Mammary epithelial cell (primary cell): Measurements from ENCODE around the gene TUBGCP6.

Source experiments
- EZH2 ChIP-seq: IDR thresholded peaks from 2 replicates; pipeline ENCODE4 v1.6.1; 2012; ENCODE audit warnings: low read length, inconsistent platforms, borderline replicate concordance
- TF ChIP-seq, protein P1 (sequence below), 2 donors: IDR thresholded peaks in 1 of 2; conservative IDR thresholded peaks in 1 of 2; 2 replicates each; pipeline ENCODE4 v1.5.1; 2011 to 2012; ENCODE audit warnings: inconsistent platforms in 2 of 2, low read length in 2 of 2, mild to moderate bottlenecking in 2 of 2, control low read depth in 1 of 2, low read depth in 1 of 2; ENCODE audit not compliant: insufficient read depth in 1 of 2; ENCODE audit errors: extremely low read depth in 1 of 2

DNA sequence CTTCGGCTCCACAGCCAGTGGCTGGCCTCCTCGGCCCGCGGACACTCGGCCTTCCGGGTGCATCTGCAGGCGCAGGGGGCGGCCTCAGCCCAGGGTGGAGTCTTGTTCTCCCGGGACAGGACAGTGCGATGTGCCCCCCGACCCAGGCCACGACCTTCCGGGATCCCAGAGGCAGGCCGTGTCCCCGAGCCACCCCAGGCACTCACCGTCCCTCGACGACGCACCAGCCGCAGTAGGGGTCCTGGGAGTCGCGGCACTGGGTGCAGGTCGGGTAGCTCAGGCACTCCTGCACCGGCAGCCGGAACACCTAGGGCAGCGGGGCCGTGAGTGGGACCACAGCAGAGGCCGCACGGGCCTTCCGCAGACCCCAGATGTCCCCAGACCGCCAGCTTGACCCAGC lies 42.9 kb upstream of the TUBGCP6 start:
- TF ChIP-seq, protein P1, sequence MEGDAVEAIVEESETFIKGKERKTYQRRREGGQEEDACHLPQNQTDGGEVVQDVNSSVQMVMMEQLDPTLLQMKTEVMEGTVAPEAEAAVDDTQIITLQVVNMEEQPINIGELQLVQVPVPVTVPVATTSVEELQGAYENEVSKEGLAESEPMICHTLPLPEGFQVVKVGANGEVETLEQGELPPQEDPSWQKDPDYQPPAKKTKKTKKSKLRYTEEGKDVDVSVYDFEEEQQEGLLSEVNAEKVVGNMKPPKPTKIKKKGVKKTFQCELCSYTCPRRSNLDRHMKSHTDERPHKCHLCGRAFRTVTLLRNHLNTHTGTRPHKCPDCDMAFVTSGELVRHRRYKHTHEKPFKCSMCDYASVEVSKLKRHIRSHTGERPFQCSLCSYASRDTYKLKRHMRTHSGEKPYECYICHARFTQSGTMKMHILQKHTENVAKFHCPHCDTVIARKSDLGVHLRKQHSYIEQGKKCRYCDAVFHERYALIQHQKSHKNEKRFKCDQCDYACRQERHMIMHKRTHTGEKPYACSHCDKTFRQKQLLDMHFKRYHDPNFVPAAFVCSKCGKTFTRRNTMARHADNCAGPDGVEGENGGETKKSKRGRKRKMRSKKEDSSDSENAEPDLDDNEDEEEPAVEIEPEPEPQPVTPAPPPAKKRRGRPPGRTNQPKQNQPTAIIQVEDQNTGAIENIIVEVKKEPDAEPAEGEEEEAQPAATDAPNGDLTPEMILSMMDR (conservative IDR thresholded peaks at IDR 0.05 in 1 of 2, IDR thresholded peaks at IDR 0.05 in 1 of 2; ENCODE audit: extremely low read depth in 1 of 2, insufficient read depth in 1 of 2, low read depth in 1 of 2, low read length in 2 of 2): no peak
- TF ChIP-seq EZH2: no peak
